Measurements from ENCODE around the gene CEMIP.

Gene CEMIP

DNA sequence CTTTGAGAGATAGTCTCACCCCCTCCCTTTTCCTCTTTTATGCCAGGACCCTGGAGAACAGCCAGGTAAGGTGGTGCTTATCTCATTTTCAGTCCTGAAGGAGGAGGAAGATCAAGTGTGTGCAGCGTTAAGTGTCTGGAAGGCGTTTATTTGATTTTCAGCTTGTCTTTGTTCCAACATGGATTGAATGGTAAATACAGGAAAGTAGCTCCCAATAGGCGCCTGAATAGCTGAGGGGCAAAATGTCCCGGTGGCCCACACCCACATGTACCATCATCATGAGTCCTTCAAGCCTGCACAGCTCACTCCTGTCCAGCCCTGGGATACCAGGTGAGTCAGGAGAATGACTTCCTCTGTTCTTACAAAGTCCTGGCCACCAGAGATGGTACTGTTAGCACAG is 73.5 kb downstream of the CEMIP start:
- no peak for DNase-seq (ENCODE audit: low read depth)
- TF ChIP-seq, protein P1, sequence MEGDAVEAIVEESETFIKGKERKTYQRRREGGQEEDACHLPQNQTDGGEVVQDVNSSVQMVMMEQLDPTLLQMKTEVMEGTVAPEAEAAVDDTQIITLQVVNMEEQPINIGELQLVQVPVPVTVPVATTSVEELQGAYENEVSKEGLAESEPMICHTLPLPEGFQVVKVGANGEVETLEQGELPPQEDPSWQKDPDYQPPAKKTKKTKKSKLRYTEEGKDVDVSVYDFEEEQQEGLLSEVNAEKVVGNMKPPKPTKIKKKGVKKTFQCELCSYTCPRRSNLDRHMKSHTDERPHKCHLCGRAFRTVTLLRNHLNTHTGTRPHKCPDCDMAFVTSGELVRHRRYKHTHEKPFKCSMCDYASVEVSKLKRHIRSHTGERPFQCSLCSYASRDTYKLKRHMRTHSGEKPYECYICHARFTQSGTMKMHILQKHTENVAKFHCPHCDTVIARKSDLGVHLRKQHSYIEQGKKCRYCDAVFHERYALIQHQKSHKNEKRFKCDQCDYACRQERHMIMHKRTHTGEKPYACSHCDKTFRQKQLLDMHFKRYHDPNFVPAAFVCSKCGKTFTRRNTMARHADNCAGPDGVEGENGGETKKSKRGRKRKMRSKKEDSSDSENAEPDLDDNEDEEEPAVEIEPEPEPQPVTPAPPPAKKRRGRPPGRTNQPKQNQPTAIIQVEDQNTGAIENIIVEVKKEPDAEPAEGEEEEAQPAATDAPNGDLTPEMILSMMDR (conservative IDR thresholded peaks at IDR 0.05; ENCODE audit: low read depth, low read length) = no peak
- no peak overlapping the region for H3K4me3 ChIP-seq (ENCODE audit: low read depth, low read length)

DNA sequence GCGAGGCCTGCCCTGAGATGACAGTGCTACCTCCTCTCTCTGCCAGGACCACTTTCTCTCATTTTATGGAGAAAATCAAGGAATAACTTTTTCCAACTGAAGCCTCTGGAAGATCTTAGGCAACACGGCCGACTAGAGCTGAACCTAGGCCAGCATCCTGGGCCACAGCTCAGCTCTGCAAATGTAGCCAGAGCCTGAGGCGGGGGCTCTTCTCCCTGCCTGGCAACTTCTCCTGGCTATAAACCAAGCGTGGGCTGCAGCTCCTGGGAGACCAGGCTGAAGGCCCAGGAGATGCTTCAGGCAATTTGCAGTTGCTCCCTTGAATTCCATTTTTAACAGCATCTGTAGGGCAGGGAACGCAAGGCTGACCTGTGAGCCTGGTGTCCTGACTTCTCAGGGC is 74.9 kb downstream of the CEMIP start:
- TF ChIP-seq, protein P1 (conservative IDR thresholded peaks at IDR 0.05; ENCODE audit: low read depth, low read length) = no peak
- H3K4me3 ChIP-seq (ENCODE audit: low read depth, low read length) = no peak overlapping the region
- no peak for DNase-seq (ENCODE audit: low read depth)

DNA sequence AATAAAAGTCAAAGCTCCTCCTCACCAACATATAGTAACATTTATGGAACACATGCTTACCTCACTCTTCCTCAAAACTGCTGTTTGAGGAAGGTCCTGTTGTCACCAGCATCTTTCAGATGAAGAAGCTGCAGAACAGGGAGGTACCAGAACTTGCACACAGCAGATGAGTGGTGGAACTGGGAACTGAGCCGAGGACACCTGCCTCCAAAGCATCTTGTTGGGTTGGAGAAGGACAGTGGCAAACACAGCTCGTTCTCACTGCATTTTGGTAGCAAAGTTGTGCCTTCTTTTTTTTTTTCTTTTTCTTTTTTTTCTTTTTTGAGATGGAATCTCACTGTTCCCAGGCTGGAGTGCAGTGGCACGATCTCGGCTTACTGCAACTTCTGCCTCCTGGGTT is 76.0 kb downstream of the CEMIP start:
- DNase-seq (ENCODE audit: low read depth) = no peak
- H3K4me3 ChIP-seq (ENCODE audit: low read depth, low read length) = no peak overlapping the region
- TF ChIP-seq, protein P1 (conservative IDR thresholded peaks at IDR 0.05; ENCODE audit: low read depth, low read length) = no peak

DNA sequence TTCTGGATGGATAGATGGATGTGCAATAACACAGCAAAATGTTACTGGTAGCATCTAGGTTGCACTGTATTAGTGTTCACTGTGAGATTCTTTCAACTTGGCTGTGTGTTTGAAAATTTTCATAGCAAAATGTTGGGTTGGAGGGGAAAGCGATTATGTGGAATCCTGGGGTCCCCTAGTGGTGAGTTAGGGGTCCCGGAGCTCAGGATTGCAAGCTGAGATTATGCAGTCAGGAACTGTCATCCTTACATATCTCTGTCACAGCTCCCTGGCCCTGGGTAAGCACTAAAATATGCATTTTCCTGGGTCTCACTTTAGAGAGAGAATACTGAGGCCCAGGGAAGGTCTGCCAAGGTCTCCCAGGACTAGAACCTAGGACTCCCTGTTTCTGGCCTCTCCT is 77.2 kb downstream of the CEMIP start:
- H3K4me3 ChIP-seq (ENCODE audit: low read depth, low read length) = no peak overlapping the region
- no peak for DNase-seq (ENCODE audit: low read depth)
- TF ChIP-seq, protein P1 (conservative IDR thresholded peaks at IDR 0.05; ENCODE audit: low read depth, low read length) = peak; percentile 48

DNA sequence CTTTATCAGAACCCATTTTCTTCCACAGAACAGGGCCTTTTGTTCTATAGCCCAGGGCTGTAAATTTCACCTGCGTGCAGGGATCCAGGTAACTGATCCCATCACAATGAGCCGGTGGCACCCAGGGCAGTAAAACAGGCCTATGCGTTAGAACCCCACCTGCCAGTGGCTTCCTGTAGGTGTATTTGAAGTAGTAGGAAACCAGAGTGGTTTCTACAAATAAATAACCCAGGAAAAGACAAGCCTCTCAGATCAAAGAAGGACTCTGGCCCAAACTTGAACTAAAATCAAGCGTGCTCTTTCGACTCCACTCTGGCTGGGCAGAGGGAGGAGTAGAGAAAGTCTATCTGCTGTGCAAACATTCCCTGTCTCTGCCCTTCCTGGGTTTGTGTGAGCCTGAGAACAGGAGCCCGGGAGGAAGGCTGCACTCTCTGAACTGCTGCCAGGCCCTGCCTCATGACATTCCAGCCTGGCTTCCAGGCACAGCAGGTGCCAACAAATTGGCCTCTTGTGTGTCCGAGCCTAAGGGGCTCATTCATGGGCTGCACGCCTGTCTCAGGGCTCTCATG is 77.7 kb downstream of the CEMIP start:
- H3K4me3 ChIP-seq (ENCODE audit: low read depth, low read length) = no peak overlapping the region
- TF ChIP-seq, protein P1 (conservative IDR thresholded peaks at IDR 0.05; ENCODE audit: low read depth, low read length) = no peak
- DNase-seq (ENCODE audit: low read depth) = peak; percentile 47

DNA sequence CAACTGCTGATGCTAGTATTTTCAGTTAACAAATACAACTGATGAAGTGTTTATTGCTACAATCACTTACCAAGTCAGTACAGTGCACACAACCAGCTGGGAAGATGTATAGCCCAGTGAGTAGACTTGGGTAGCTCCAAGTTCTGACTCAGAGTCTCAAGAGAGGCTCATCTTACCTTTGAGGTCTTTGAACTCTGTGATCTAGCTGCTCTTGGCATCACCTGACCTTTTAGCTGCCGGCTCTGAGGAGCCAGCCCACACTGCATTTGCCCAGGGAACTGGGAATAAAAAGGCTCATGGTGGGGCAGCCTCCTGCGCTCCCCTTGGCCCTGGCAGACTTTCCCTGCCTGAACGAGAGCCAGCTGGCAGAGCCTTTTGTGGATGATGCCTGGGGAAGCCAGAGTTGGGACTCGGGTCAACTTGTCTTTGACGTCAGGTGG is 82.6 kb downstream of the CEMIP start:
- no peak overlapping the region for H3K4me3 ChIP-seq (ENCODE audit: low read depth, low read length)
- DNase-seq (ENCODE audit: low read depth) = no peak
- TF ChIP-seq, protein P1 (conservative IDR thresholded peaks at IDR 0.05; ENCODE audit: low read depth, low read length) = no peak

DNA sequence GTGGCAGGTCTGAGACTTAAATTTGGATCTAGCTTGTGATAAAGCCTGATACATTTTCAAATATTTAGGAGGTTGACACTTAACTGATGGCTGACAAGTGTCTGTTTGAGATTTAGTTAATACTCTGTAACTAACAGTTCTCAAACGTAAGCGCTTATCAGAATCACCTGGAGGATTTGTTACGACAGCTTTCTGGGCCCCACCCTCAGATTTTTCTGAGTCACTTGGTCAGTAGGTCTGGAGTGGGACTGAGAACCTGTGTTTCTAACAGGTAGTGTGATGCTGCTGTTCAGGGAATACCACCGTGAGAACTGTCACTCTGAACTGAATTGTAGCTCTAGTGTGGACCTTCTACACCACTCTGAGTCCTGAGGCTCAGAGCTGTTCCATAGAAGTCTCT is 85.5 kb downstream of the CEMIP start:
- H3K4me3 ChIP-seq (ENCODE audit: low read depth, low read length) = no peak overlapping the region
- no peak for DNase-seq (ENCODE audit: low read depth)
- TF ChIP-seq, protein P1 (conservative IDR thresholded peaks at IDR 0.05; ENCODE audit: low read depth, low read length) = no peak
